K562 (cell line): ENCODE measurements around the gene ZNF865. TPM values are rescaled to one million over a fixed set of nuclear protein-coding genes. Genes with fewer than 3 reads are reported as not detected.

Source experiments
- ARID2 ChIP-seq: fragments of 450-650 bp; IDR thresholded peaks from 2 replicates; pipeline ENCODE4 v1.6.1; 2017; ENCODE audit warnings: antibody characterized with exemption, mild to moderate bottlenecking
- ATF6 ChIP-seq: sonication (generic); formaldehyde crosslinking; IDR thresholded peaks from 2 replicates; pipeline ENCODE4 v1.4.0; 2020; ENCODE audit warnings: mild to moderate bottlenecking, missing genetic modification reagents
- ATF7 ChIP-seq: fragments of 450-650 bp; IDR thresholded peaks from 2 replicates; pipeline ENCODE4 v1.7.1; 2014; ENCODE audit warnings: mild to moderate bottlenecking, moderate library complexity
- CBFA2T2 ChIP-seq: fragments of 450-650 bp; conservative IDR thresholded peaks from 2 replicates; pipeline ENCODE4 v1.6.1; 2017; ENCODE audit warnings: mild to moderate bottlenecking
- CEBPB ChIP-seq: fragments of 450-650 bp; IDR thresholded peaks from 2 replicates; pipeline ENCODE4 v1.6.1; 2016; ENCODE audit warnings: missing genetic modification characterization, missing compliant biosample characterization
- CEBPG ChIP-seq, 3 experiments: fragments of 200-800 bp in 1 of 3; sonication (Bioruptor generic) in 1 of 3; sonication (generic) in 1 of 3; formaldehyde crosslinking in 1 of 3; IDR thresholded peaks in 2 of 3; conservative IDR thresholded peaks in 1 of 3; 2 replicates each; pipeline versions ENCODE4 v1.6.1 to v1.8.0; 2016 to 2022; ENCODE audit warnings: missing compliant biosample characterization in 2 of 3, missing genetic modification characterization in 2 of 3, mild to moderate bottlenecking in 1 of 3, missing genetic modification reagents in 1 of 3
- CGGBP1 ChIP-seq: fragments of 250-450 bp; sonication (Bioruptor Pico); IDR thresholded peaks from 2 replicates; pipeline ENCODE4 v1.9.0; 2021; ENCODE audit warnings: mild to moderate bottlenecking
- FOXM1 ChIP-seq, 2 experiments: fragments of 450-650 bp in 1 of 2; sonication (generic) in 1 of 2; formaldehyde crosslinking in 1 of 2; IDR thresholded peaks; 2 replicates each; pipeline versions ENCODE4 v1.6.1 to v1.9.0; 2017 to 2022; ENCODE audit warnings: low read depth in 2 of 2, mild to moderate bottlenecking in 2 of 2, missing genetic modification reagents in 1 of 2, moderate library complexity in 1 of 2
- HOMEZ ChIP-seq: fragments of 250-450 bp; sonication (Bioruptor Pico); IDR thresholded peaks from 2 replicates; pipeline ENCODE4 v1.4.0; 2020; ENCODE audit warnings: mild to moderate bottlenecking, moderate library complexity
- KDM1A ChIP-seq, 2 experiments: fragments of 450-650 bp; IDR thresholded peaks; 2 replicates each; pipeline ENCODE4 v1.6.1; 2016; ENCODE audit warnings: mild to moderate bottlenecking in 2 of 2
- KLF6 ChIP-seq: fragments of 250-450 bp; sonication (Bioruptor Pico); IDR thresholded peaks from 2 replicates; pipeline ENCODE4 v1.4.0; 2020; ENCODE audit warnings: mild to moderate bottlenecking, moderate library complexity, borderline replicate concordance
- MTA1 ChIP-seq: fragments of 450-650 bp; IDR thresholded peaks from 2 replicates; pipeline ENCODE4 v1.6.1; 2017; ENCODE audit warnings: borderline replicate concordance
- NCOR1 ChIP-seq: fragments of 450-650 bp; IDR thresholded peaks from 2 replicates; pipeline ENCODE4 v1.6.1; 2016; ENCODE audit warnings: mild to moderate bottlenecking, moderate library complexity
- PTTG1 ChIP-seq: fragments of 450-650 bp; IDR thresholded peaks from 2 replicates; pipeline ENCODE4 v1.6.1; 2016; ENCODE audit warnings: low read depth, mild to moderate bottlenecking, missing genetic modification characterization, missing compliant biosample characterization
- SMC3 ChIP-seq: conservative IDR thresholded peaks from 2 replicates; pipeline ENCODE4 v1.6.1; 2011; ENCODE audit warnings: low read depth, low read length, improper control_type of control experiment; ENCODE audit not compliant: insufficient read depth
- TCF7L2 ChIP-seq: fragments of 150-350 bp; IDR thresholded peaks from 2 replicates; pipeline ENCODE4 v1.6.1; 2016; ENCODE audit warnings: low read depth, mild to moderate bottlenecking, low read length, moderate library complexity
- U2AF1 ChIP-seq: fragments of 200-400 bp; formaldehyde crosslinking; optimal IDR thresholded peaks from 2 replicates; pipeline ENCODE3; 2017; ENCODE audit warnings: mild to moderate bottlenecking, low read depth, low read length, moderate library complexity
- ZC3H11A ChIP-seq: IDR thresholded peaks from 2 replicates; pipeline ENCODE4 v1.6.1; 2012; ENCODE audit warnings: low read depth, low read length, improper control_type of control experiment
- ZNF140 ChIP-seq: fragments of 250-450 bp; sonication (Bioruptor Pico); IDR thresholded peaks from 2 replicates; pipeline ENCODE4 v1.8.0; 2021; ENCODE audit warnings: moderate library complexity, mild to moderate bottlenecking, inconsistent platforms
- ZNF277 ChIP-seq: fragments of 250-450 bp; sonication (Bioruptor Pico); IDR thresholded peaks from 2 replicates; pipeline ENCODE4 v1.8.0; 2022; ENCODE audit warnings: inconsistent platforms, mild to moderate bottlenecking, moderate library complexity, borderline replicate concordance
- ZNF507 ChIP-seq: conservative IDR thresholded peaks from 2 replicates; pipeline ENCODE4 v1.6.1; 2017; ENCODE audit warnings: missing genetic modification characterization, missing compliant biosample characterization
- polyA plus RNA-seq, 8 experiments: library from polyadenylated mRNA; depleted of rRNA in 4 of 8; stranded (reverse) in 5 of 8; unstranded in 3 of 8; fragments of >200 nt; fragmentation: Nextera tagmentation in 2 of 8; fragmentation: Illumina TruSeq in 1 of 8; extraction: Ambion mirVana in 2 of 8; extraction: Trizol in 1 of 8; gene quantifications; 2 replicates each; pipeline versions ENCODE4 v1.2.1 to v1.2.3, GENCODE V29; 2011 to 2014; ENCODE audit warnings: inconsistent platforms in 1 of 8, missing spikeins in 1 of 8
- total RNA-seq, 7 experiments: library from RNA; depleted of rRNA in 6 of 7; stranded (reverse); fragments of >200 nt in 6 of 7; fragmentation: Illumina TruSeq in 2 of 7; extraction: Trizol in 2 of 7; gene quantifications; 2 replicates each; pipeline versions ENCODE4 v1.2.1 to v1.2.3, GENCODE V29; 2011 to 2021; ENCODE audit warnings: low replicate concordance in 1 of 7

Gene ZNF865
- total and polyA plus RNA-seq, 9 of the 15 experiments (the other 6 are each of a cell fraction or from before 2014, with no cell fraction given) = 0.40 to 18.8 (median 1.6) TPM; not detected in 2

GRCh38 chr19:55653651-55654322 is 48.3 kb downstream of the ZNF865 start (continued):
- TF ChIP-seq ZNF277 (CRISPR knock-in tag) (no peak), U2AF1 (no peak), MTA1 (no peak), CBFA2T2 (no peak), NCOR1 (0 out of 2 replicates have a peak, but pooled peaks have one; percentile 30), FOXM1 (IDR thresholded peaks at IDR 0.05; ENCODE audit: low read depth) (peak; percentile 34; the same call in 1 of the 2 replicates), FOXM1 (CRISPR knock-in tag; IDR thresholded peaks at IDR 0.05; ENCODE audit: low read depth) (no peak), HOMEZ (no peak), ATF6 (CRISPR knock-in tag) (no peak), ARID2 (0 out of 2 replicates have a peak, but pooled peaks have one; percentile 9), KLF6 (CRISPR knock-in tag) (no peak), ZNF507 (tag) (no peak), CEBPG (CRISPR knock-in tag; IDR thresholded peaks at IDR 0.05) (no peak), CEBPG (tag; conservative IDR thresholded peaks at IDR 0.05 in 1 of 2, IDR thresholded peaks at IDR 0.05 in 1 of 2) (no peak), KDM1A (IDR thresholded peaks at IDR 0.05) (no peak), ATF7 (peak; percentile 89), SMC3 (peak; percentile 82), ZNF140 (no peak), ZC3H11A (no peak), CEBPB (tag) (no peak), TCF7L2 (no peak), CGGBP1 (CRISPR knock-in tag) (no peak), PTTG1 (tag) (no peak)
